Measurements from ENCODE around the gene DNAH17. TPM values are rescaled to one million over a fixed set of nuclear protein-coding genes. Genes with fewer than 3 reads are reported as not detected.

The DNAH17 gene
- total and polyA plus RNA-seq, 2 of the 8 experiments (the other 6 are each of a cell fraction or from before 2014, with no cell fraction given) = 0.14 to 0.67 TPM

DNA sequence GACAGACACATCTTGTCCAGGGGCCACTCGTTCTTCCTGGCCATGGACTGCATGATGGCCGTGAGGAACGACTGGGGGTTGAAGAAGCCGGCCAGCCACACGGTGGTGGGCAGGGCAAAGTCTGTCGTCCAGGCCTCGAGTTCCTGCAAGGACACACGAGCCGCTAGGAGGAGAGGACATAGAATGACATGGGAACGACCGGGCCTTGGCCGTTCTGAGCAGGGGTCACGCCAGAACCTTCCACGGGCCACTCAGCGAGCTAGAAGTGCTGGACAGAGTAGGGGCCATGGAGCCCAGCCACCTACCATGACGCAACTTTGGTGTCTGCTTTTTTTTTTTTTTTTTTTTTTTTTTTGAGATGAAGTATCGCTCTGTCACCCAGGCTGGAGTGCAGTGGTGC lies 151.8 kb downstream of the DNAH17 start:
- Histone ChIP-seq H3K56ac (replicated peaks; ENCODE audit: insufficient read length, low read depth, low read length) (no peak overlapping the region), H3K36me3 (ENCODE audit: control insufficient read depth in 2 of 4, insufficient read depth in 4 of 4, low read length in 3 of 4) (peaks cover 9 to 28% (median 22%) of the 10 kb centered on the region in 4 experiments; a peak in 6 of 8 replicates), H4K20me1 (replicated peaks in 1 of 2; ENCODE audit: control insufficient read depth in 1 of 2, insufficient read depth in 2 of 2, low read length in 2 of 2) (peaks cover 2 to 8% of the 10 kb centered on the region in 2 experiments), H2BK5ac (ENCODE audit: low read depth, low read length) (no peak overlapping the region), H4K8ac (ENCODE audit: extremely low read depth, insufficient read depth, low read length) (0 out of 2 replicates have a peak overlapping the region, but pooled peaks have one; percentile 37), H3K18ac (ENCODE audit: extremely low read depth, low read length) (no peak overlapping the region), H3K79me1 (ENCODE audit: low read depth, low read length) (no peaks in the 10 kb centered on the region; the same call in 1 of the 2 replicates), H3K4ac (replicated peaks; ENCODE audit: insufficient read length, low read depth, low read length) (no peak overlapping the region), H3K9me3 (ENCODE audit: insufficient read depth in 2 of 2, low read depth in 1 of 2, low read length in 1 of 2) (no peaks in the 10 kb centered on the region), H3K14ac (ENCODE audit: insufficient read length) (no peak overlapping the region), H3K9ac (replicated peaks in 1 of 4; ENCODE audit: extremely low read depth in 1 of 4, low read depth in 3 of 4, low read length in 3 of 4) (no peak overlapping the region), H3K27ac (ENCODE audit: low read depth, low read length) (no peak overlapping the region), H2BK12ac (ENCODE audit: low read depth, low read length) (no peak overlapping the region), H2AK5ac (ENCODE audit: low read depth, low read length) (no peak overlapping the region), H3K23me2 (ENCODE audit: low read depth, low read length) (no peaks in the 10 kb centered on the region; the same call in 1 of the 2 replicates), H3K23ac (ENCODE audit: insufficient read length) (no peak overlapping the region), H3K4me1 (replicated peaks in 1 of 4; ENCODE audit: control insufficient read depth in 3 of 4, insufficient read depth in 4 of 4, low read length in 3 of 4) (peaks cover 0 to 7% (median 0%) of the 10 kb centered on the region in 4 experiments; a peak in 3 of 7 replicates), H3K4me2 (ENCODE audit: insufficient read depth in 1 of 2, low read depth in 2 of 2, low read length in 2 of 2) (no peak overlapping the region), H4K5ac (ENCODE audit: insufficient read length, low read depth, low read length) (no peak overlapping the region), H2AFZ (ENCODE audit: low read length) (no peak overlapping the region), H4K91ac (replicated peaks; ENCODE audit: insufficient read length, low read length) (no peak overlapping the region), H2BK20ac (ENCODE audit: low read length) (no peak overlapping the region), H3K4me3 (ENCODE audit: extremely low read depth in 1 of 4, insufficient read depth in 2 of 4, low read depth in 3 of 4, low read length in 4 of 4) (no peak overlapping the region), H3K27me3 (replicated peaks in 1 of 4; ENCODE audit: control insufficient read depth in 3 of 4, extremely low read depth in 1 of 4, insufficient read depth in 3 of 4, low read length in 3 of 4) (no peaks in the 10 kb centered on the region), H2BK15ac (ENCODE audit: low read length) (no peak overlapping the region), H3K79me2 (ENCODE audit: control insufficient read depth in 1 of 2, insufficient read depth in 2 of 2, low read length in 2 of 2) (peaks cover 0 to 8% of the 10 kb centered on the region in 2 experiments; a peak in 1 of 4 replicates), H2BK120ac (replicated peaks; ENCODE audit: low read depth, low read length) (no peak overlapping the region)
- no peak for DNase-seq (ENCODE audit: low read depth in 1 of 2, low spot score in 2 of 2)
- POLR2A ChIA-PET (ENCODE audit: partially characterized antibody) = interaction anchor here (1.0 to 1.3 kb wide), 2 partner anchors 9 to 24 kb away, joined by 3 read pairs; no protein-coding TSS in a partner anchor
- no peak for FAIRE-seq
- CTCF ChIA-PET (ENCODE audit: partially characterized antibody) = interaction anchor here (0.6 to 13.7 kb wide), 7 partner anchors 17 to 175 kb away, joined by 3 to 257 read pairs (median 6); partner anchors contain the start of gene SOCS3
- 92% methylated on average over 16 of the region's 17 CpGs; no CpG with 5 or more reads in 1 of the 2 experiments for WGBS, 2 experiments (ENCODE audit: extremely low coverage in 1 of 2, insufficient coverage in 1 of 2, insufficient read length in 1 of 2, insufficient replicate concordance in 2 of 2, low coverage in 1 of 2, low lambda C conversion rate in 2 of 2, missing lambda C conversion rate in 1 of 2)
- TF ChIP-seq BCL11A (IDR thresholded peaks at IDR 0.05; ENCODE audit: low read depth in 2 of 2, low read length in 2 of 2) (no peak), BRCA1 (IDR thresholded peaks at IDR 0.05; ENCODE audit: low read depth, low read length) (no peak), ASH2L (IDR thresholded peaks at IDR 0.05; ENCODE audit: low read length) (no peak), SP1 (IDR thresholded peaks at IDR 0.05; ENCODE audit: low read depth, low read length) (no peak), KDM5A (IDR thresholded peaks at IDR 0.05; ENCODE audit: low read length) (no peak), EGR1 (IDR thresholded peaks at IDR 0.05; ENCODE audit: borderline replicate concordance, low read depth, low read length) (no peak), TCF12 (IDR thresholded peaks at IDR 0.05; ENCODE audit: low read depth, low read length) (no peak), KDM4A (IDR thresholded peaks at IDR 0.05; ENCODE audit: low read depth, low read length, severe bottlenecking) (no peak), CBX8 (IDR thresholded peaks at IDR 0.05; ENCODE audit: borderline replicate concordance, low read depth, low read length) (no peak), ATF3 (IDR thresholded peaks at IDR 0.05; ENCODE audit: insufficient read depth, low read depth, low read length) (no peak), RAD21 (IDR thresholded peaks at IDR 0.05 in 1 of 2, conservative IDR thresholded peaks at IDR 0.05 in 1 of 2; ENCODE audit: low read depth in 2 of 2, low read length in 2 of 2) (no peak)
